ENCODE data around the gene VEPH1. TPM values are rescaled to one million over a fixed set of nuclear protein-coding genes. Genes with fewer than 3 reads are reported as not detected.

Gene VEPH1
- total RNA-seq, 1 experiment from 2014 or later, result 87.1 TPM

- DNase-seq (ENCODE audit: low read depth), result no peak
These were observed 284.0 kb downstream of the VEPH1 start for GRCh38 chr3:157219215-157219614.

Other genes starting within 250 kb of the VEPH1 start
- gene PTX3, start 66.6 kb downstream of the VEPH1 start, total RNA-seq (2014; rRNA removed; shearing (Covaris generic)), result 48.3 and 49.5 TPM in 2 replicates

All from Daoy (cell line).